Measurements from ENCODE around the gene OR4K1. TPM values are rescaled to one million over a fixed set of nuclear protein-coding genes. Genes with fewer than 3 reads are reported as not detected.

Gene OR4K1
- total RNA-seq, 1 donor from 2014 or later = not detected

DNA sequence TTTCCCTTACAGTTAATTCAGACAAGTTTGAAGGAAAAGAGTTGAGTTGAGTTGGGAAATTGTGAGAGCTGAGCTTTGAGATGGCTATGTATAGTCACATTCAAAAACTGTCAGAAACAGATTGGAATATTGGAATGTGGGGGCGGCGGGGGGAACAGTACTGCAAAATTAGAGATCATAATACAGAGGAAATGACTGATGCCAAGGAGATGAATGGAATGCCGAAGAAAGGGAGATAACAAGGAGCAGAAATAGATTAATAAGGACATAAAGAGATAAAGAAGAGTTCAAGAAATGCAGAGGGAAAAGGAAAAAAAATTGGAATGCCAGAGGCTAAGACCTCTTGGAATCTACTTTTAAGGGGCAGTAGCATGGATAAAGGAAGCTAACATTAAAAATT, 13.5 kb upstream of the OR4K1 start:
- H3K9me3 Mint-ChIP-seq = peaks cover 17% of the 10 kb centered on the region
- TF ChIP-seq EZH2 (IDR thresholded peaks at IDR 0.05) (no peak), EZH2phosphoT487 (IDR thresholded peaks at IDR 0.05) (no peak), CTCF (IDR thresholded peaks at IDR 0.05) (no peak)

DNA sequence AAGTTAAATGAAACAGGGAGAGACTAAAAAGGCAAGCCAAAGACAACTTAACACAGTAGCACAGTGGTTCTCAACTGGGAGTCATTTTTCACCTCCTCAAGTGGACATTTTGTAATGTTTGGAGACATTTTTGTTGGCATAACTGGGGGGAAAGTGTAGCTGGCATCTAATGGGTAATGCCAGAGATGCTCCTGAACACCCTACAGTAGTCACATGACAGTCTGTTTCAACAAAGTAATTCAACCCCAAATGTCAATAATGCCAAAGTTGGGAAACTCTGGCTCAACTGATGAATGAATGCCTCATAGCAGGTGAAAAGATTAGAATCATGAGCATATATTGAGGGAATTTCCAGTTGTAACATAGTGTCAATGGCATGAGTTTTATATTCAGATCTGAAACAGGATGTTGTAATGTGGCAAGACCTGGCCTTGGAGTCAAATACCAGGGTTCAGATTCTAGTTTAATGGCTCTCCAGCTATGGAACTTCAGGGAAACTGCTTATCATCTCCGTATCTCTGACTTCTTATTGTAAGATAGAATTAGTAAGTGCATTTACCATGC, 12.7 kb upstream of the OR4K1 start:
- no peaks in the 10 kb centered on the region for H3K4me1 ChIP-seq

More for the DNA sequence above, 13.5 kb upstream of the OR4K1 start:
- Histone ChIP-seq H3K27me3 (no peaks in the 10 kb centered on the region), H2AFZ (replicated peaks) (no peak overlapping the region), H4K20me1 (ENCODE audit: low read depth) (no peaks in the 10 kb centered on the region), H3K9me3 (ENCODE audit: low read depth) (peaks cover 81% of the 10 kb centered on the region), H3F3A (ENCODE audit: low read depth) (no peaks in the 10 kb centered on the region), H3K27ac (no peak overlapping the region), H3K9ac (no peak overlapping the region), H3K4me3 (no peak overlapping the region), H3K79me2 (ENCODE audit: low read depth) (no peaks in the 10 kb centered on the region), H3K36me3 (no peaks in the 10 kb centered on the region), H3K4me2 (no peak overlapping the region), H3K4me1 (no peaks in the 10 kb centered on the region)
- no peaks in the 10 kb centered on the region for H3K4me1 Mint-ChIP-seq
- no peaks in the 10 kb centered on the region for H3K36me3 Mint-ChIP-seq
- no peak overlapping the region for H3K4me3 Mint-ChIP-seq
- H3K27me3 Mint-ChIP-seq (ENCODE audit: insufficient read depth, low read depth) = no peaks in the 10 kb centered on the region
- no peak for DNase-seq (ENCODE audit: low spot score)
- H3K27ac Mint-ChIP-seq = no peak overlapping the region

GRCh38 chr14:19918553-19919264, 12.0 kb upstream of the OR4K1 start:
- Histone ChIP-seq H4K20me1 (ENCODE audit: low read depth) (no peaks in the 10 kb centered on the region), H3K9me3 (ENCODE audit: low read depth) (peaks cover 86% of the 10 kb centered on the region), H3K79me2 (ENCODE audit: low read depth) (no peaks in the 10 kb centered on the region), H3K4me1 (no peaks in the 10 kb centered on the region), H3K9ac (no peak overlapping the region), H3F3A (ENCODE audit: low read depth) (no peaks in the 10 kb centered on the region), H3K4me2 (no peak overlapping the region), H2AFZ (replicated peaks) (no peak overlapping the region), H3K27me3 (no peaks in the 10 kb centered on the region), H3K36me3 (peaks cover 3% of the 10 kb centered on the region), H3K27ac (no peak overlapping the region), H3K4me3 (no peak overlapping the region)
- H3K4me1 Mint-ChIP-seq = no peaks in the 10 kb centered on the region
- H3K9me3 Mint-ChIP-seq = peaks cover 9% of the 10 kb centered on the region
- H3K27me3 Mint-ChIP-seq (ENCODE audit: insufficient read depth, low read depth) = no peaks in the 10 kb centered on the region
- no peak for DNase-seq (ENCODE audit: low spot score)
- no peak overlapping the region for H3K4me3 Mint-ChIP-seq
- TF ChIP-seq EZH2phosphoT487 (IDR thresholded peaks at IDR 0.05) = no peak
- H3K36me3 Mint-ChIP-seq = no peaks in the 10 kb centered on the region
- no peak overlapping the region for H3K27ac Mint-ChIP-seq

More for the DNA sequence above, 12.7 kb upstream of the OR4K1 start:
- Histone ChIP-seq H3K36me3 (no peaks in the 10 kb centered on the region), H3K4me2 (no peak overlapping the region), H3K79me2 (ENCODE audit: low read depth) (no peaks in the 10 kb centered on the region), H3K9ac (no peak overlapping the region), H4K20me1 (ENCODE audit: low read depth) (no peaks in the 10 kb centered on the region), H3F3A (ENCODE audit: low read depth) (no peaks in the 10 kb centered on the region), H3K4me3 (no peak overlapping the region), H3K27me3 (no peaks in the 10 kb centered on the region), H3K9me3 (ENCODE audit: low read depth) (peaks cover 83% of the 10 kb centered on the region), H3K27ac (no peak overlapping the region), H2AFZ (replicated peaks) (no peak overlapping the region)
- no peak for TF ChIP-seq EZH2 (IDR thresholded peaks at IDR 0.05)
- TF ChIP-seq CTCF (IDR thresholded peaks at IDR 0.05) = no peak
- no peak for TF ChIP-seq EZH2phosphoT487 (IDR thresholded peaks at IDR 0.05)
- Mint-ChIP-seq H3K36me3 (no peaks in the 10 kb centered on the region), H3K27ac (no peak overlapping the region), H3K9me3 (peaks cover 13% of the 10 kb centered on the region), H3K27me3 (ENCODE audit: insufficient read depth, low read depth) (no peaks in the 10 kb centered on the region), H3K4me3 (no peak overlapping the region), H3K4me1 (no peaks in the 10 kb centered on the region)
- DNase-seq (ENCODE audit: low spot score) = no peak
